Left colon (tissue), 2 donors: ENCODE data around the gene PRKN. TPM values are rescaled to one million over a fixed set of nuclear protein-coding genes. Genes with fewer than 3 reads are reported as not detected.

Experiments
- ATAC-seq: fragments of 200-7000 bp; cut with Tn5 transposase; one replicate; pipeline ENCODE4 v1.9.1; 2020; ENCODE audit warnings: mild to moderate bottlenecking, moderate library complexity
- DNase-seq, 2 donors: peaks; one replicate each; pipeline ENCODE4 v3.0.0-alpha.2; 2020
- intact Hi-C, 2 donors: fragments of 100-400 bp; cut with DNase I in 1 of 2; cut with micrococcal nuclease in 1 of 2; formaldehyde crosslinking; loops; one replicate each; pipeline versions ENCODE4 v1.11.2 to v1.14.0; 2022; cut with DNase I, micrococcal nuclease
- total RNA-seq, 2 donors: library from RNA; stranded (reverse); fragmentation: NEBNext Ultra II Directional; extraction: Animal tissue kit (Norgen Biotek cat#: 25700); gene quantifications; one replicate each; pipeline ENCODE4 v1.2.1, GENCODE V29; 2021
- donor health status: DM: no; HTN: no; CAD: no.
- donor health status: DM: yes; HTN: yes; CAD: no.

PRKN gene
- total RNA-seq, 2 donors from 2014 or later = 5.4 to 5.5 TPM

- ATAC-seq = no peak
These were observed 573.6 kb downstream of the PRKN start for GRCh38 chr6:162154001-162154400.

GRCh38 chr6:162153120-162153519, 574.4 kb downstream of the PRKN start:
- no peak for DNase-seq
- intact Hi-C loops = no loop called here
- ATAC-seq = no peak

More at GRCh38 chr6:162154001-162154400, 573.6 kb downstream of the PRKN start:
- no peak for DNase-seq
- intact Hi-C loops = no loop called here

GRCh38 chr6:162151021-162151665, 576.4 kb downstream of the PRKN start:
- intact Hi-C loops = no loop called here
- DNase-seq (no peak), ATAC-seq (no peak)

- intact Hi-C loops = no loop called here
These were observed 577.3 kb downstream of the PRKN start for GRCh38 chr6:162150295-162150694.

DNA sequence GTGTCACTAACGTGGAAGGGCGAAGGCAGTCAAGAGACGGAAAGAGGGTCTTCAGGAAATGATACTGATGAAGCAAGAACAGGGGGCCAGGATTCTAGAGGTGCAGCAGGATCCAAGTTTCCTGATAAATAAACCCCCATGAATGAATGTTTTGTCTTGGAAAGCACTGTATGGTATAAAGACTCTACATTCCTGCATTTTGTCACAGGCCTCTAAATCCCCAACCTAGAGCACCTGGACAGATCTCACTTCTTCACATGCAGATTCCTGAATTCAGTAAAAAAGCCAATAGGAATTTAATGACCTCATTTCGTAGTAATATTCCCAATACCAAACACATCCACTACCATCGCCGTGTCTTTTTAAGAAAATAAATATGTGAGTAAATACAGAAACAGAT, 577.8 kb downstream of the PRKN start:
- DNase-seq (no peak), ATAC-seq (no peak)
- intact Hi-C loops = no loop called here

More at GRCh38 chr6:162150295-162150694, 577.3 kb downstream of the PRKN start:
- no peak for DNase-seq
- ATAC-seq = no peak

DNA sequence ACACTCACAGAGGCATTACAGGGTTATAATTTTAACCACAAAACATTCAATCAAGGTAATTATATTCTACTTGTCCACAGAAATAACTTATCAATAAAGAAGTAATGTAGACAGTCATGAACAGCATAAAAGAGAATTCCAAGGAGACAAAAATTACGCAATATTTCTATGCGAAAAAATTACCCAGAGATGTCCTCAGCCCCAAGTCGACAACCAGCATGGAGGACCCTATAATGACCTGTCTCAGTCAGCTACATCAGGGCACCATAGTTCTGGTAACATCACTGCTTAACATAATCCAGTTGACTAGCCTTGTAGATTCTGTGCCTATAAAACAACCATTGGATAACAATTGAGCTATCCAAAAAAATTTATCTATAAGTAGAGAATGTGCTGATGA, 579.8 kb downstream of the PRKN start:
- intact Hi-C loops = no loop called here
- ATAC-seq (no peak), DNase-seq (no peak)

GRCh38 chr6:162147281-162147680, 580.3 kb downstream of the PRKN start:
- intact Hi-C loops = no loop called here
- DNase-seq (no peak), ATAC-seq (no peak)

GRCh38 chr6:162140251-162140852, 587.2 kb downstream of the PRKN start:
- ATAC-seq (no peak), DNase-seq (no peak)
- intact Hi-C loops = no loop called here

- no peak for ATAC-seq
- intact Hi-C loops = no loop called here
These were observed 601.9 kb downstream of the PRKN start for GRCh38 chr6:162125659-162126058.

DNA sequence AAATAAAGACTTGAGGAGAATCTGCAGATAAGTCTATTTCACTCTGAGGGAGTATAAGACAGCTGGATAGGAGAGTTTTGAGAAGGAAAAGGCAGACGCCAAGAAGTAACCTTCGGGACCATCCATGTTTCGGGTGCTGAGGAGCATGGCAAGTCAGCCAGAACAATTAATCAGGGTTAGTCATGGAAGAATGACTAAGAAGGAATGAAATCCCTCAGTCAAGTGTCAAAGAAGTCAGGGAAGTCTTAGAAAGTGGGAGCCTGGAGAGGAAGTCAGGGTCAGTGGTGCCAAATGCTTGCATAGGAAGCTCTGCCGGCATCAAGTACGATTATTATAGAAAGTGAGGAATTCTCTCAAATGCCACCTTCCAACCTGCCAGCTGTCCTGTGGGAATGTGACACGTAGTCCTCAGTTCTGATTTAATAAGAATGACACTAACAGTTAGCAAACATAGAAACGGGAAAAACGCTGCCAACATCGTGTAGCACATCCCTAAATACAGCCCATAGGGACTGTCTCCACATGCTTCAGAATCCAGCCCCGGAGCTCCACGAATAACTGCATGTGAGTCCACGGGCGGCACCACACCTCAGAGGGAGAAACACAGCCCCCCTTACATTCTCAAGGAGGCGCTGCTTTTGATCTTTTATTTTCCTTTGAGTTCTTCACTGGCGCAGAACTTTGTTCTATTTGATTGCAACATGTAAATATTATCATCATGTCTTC, 602.7 kb downstream of the PRKN start:
- intact Hi-C loops = no loop called here
- DNase-seq (no peak), ATAC-seq (no peak)

More at GRCh38 chr6:162125659-162126058, 601.9 kb downstream of the PRKN start:
- no peak for DNase-seq

DNA sequence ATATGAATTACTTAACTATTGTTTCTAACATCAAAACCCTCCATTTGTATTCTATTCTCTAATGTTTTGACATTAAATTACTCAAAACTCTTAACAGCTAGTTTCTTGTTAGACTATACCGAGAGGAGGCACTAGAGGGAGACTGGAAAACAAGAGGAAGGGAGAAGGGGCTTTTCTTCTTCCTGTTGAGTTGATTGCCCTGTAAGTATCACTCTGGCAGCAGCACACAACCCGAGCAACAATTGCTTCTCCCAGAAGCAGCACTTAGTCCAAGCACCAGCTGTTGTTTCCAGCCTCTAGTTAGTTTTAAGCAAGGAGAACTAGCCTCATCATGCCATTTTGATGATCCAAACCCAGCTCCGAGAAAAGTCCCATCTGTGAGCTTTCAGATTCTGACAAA, 603.8 kb downstream of the PRKN start:
- intact Hi-C loops = no loop called here
- DNase-seq (no peak), ATAC-seq (no peak)

DNA sequence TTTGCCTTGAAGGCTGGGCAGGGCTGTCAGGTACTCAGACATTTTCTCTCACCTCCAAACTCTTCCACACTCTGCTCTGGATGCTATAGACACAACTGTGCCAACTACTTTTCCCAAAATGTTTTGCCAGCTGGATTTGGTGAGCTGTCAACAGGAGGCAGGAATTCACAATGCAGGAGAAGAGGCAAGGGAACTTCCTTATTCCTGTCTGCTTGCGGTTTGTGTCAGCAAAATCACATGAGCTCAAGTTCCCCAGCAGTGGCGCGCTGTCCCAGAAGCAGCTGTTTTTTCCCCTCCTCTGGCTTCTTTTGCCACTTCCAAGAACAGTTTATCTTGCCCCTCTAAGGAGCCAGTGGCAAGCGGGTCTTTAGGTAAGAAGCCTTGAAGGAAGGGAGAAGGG, 608.2 kb downstream of the PRKN start:
- ATAC-seq = no peak
- intact Hi-C loops = no loop called here
- DNase-seq = peak in 1 of 2 donors; percentile 11

- no peak for ATAC-seq
- no peak for DNase-seq
- intact Hi-C loops = no loop called here
These were observed 608.9 kb downstream of the PRKN start for GRCh38 chr6:162118706-162119105.

GRCh38 chr6:162116902-162117525, 610.6 kb downstream of the PRKN start:
- intact Hi-C loops = no loop called here
- no peak for DNase-seq

DNA sequence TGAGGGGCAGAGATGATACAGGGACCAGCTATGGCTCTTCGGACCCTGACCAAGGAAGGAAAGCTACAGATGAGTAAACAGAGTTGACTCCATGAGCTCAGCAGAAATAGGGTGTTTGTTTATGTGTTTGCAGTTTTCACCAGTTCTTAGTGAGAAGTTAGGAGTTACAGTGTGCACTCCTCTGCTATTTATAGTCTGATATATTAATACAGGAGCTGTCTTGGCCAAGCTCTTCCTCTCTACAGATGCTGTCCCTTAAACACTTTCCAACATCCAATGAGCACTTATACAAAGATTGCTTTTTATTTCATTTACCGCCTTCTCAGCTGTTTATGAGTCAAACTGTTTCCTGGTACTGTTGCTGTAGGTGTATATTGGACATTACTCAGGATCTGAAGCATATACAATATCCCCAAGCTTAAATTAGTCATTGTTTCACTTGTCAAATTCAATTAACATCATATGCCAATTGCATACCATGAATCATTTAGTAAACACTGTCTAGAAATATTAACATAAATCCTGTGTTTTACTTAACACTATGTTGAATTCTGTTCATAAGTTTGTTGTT, 618.0 kb downstream of the PRKN start:
- DNase-seq (no peak), ATAC-seq (no peak)
- intact Hi-C loops = no loop called here

More at GRCh38 chr6:162116902-162117525, 610.6 kb downstream of the PRKN start:
- ATAC-seq = no peak

- no peak for DNase-seq
- intact Hi-C loops = no loop called here
- ATAC-seq = no peak
These were observed 619.5 kb downstream of the PRKN start for GRCh38 chr6:162108041-162108440.

- ATAC-seq = no peak
- intact Hi-C loops = no loop called here
- no peak for DNase-seq
These were observed 627.5 kb downstream of the PRKN start for GRCh38 chr6:162100096-162100495.

DNA sequence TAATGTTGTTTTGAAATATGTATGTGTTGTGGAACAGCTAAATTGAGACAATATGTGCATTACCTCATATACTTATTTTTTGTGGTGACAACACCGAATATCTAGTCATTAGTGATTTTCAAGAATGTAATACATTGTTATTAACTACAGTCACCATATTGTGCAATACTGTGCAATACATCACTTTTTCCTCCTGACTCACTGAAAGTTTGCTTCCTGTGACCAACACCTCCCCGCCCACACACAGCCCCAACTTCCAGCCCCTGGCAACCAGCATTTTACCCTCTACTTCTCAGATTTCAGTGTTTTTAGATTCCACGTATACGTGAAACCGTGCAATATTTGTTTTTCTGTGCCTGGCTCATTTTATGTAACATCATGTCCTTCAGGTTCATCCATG, 627.9 kb downstream of the PRKN start:
- intact Hi-C loops = no loop called here
- ATAC-seq (no peak), DNase-seq (no peak)

GRCh38 chr6:162092816-162093502, 634.6 kb downstream of the PRKN start:
- intact Hi-C loops = no loop called here
- ATAC-seq (no peak), DNase-seq (no peak)
